GM15510 (cell line): ENCODE results near the gene POLE3.

ENCODE experiments used
- POLR2A ChIP-seq: IDR thresholded peaks from 3 replicates; pipeline ENCODE4 v1.6.1; 2011; ENCODE audit warnings: borderline replicate concordance; ENCODE audit not compliant: insufficient read length; ENCODE audit errors: extremely low read depth

The POLE3 gene

DNA sequence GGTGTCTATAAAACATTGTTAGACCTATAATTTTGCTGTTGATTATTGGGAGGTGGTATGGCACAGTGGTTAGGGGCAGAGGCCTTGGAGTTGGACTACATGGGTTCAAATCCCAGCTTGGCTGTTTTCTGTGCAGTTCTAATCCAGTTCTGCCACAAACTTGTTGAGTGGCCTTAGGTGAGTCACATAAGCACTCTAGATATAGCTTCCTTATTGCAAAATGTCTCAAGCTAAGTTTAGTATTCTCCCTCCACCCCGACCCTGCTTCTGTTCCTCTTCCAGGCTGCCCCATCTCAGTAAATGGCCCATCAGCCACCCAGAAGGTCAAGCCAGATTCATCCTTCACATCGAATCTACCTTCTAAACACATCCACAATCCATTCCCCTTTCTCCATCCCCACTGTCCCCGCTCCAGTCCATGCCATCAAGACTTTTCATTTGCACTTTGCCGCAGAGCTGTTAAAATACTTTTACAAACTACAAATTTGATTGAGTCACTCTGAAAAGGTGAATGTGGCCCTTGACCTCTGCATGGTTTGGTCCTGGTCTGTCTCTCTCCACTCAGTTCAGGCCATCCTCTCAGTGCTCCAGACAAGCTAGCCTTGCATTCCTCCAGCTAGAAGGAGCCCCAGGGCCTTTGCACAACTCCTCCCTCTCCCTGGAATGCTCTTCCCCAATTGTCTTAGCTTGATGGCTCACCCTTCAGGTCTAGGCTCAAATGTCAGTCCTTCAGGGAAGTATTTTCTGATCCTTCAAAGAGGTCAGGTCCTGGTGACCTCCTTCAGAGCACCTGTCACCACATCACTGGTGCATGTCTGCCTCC is 23.7 kb downstream of the POLE3 start:
- TF ChIP-seq POLR2A: no peak

DNA sequence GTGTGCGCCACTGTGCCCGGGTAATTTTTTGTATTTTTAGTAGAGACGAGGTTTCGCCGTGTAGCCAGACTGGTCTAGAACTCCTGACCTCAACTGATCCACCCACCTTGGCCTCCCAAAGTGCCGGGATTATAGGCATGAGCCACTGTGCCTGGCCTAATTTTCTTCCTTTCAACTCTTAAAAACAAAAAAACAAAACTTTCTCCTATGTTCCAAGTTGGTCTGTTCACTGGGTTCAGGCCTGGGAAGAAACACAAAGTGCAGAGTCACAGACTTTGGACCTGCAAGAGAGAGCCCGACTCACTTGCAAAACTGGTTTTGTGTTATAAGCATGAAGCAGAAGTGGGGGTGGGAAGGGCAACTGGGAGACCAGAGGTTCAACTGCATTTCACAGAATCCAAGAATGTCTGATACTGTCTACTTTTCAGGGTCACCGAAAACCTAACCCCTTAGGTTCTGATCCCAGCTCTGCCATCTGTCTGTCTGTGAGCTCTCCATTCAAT is 28.5 kb downstream of the POLE3 start:
- TF ChIP-seq POLR2A: no peak

DNA sequence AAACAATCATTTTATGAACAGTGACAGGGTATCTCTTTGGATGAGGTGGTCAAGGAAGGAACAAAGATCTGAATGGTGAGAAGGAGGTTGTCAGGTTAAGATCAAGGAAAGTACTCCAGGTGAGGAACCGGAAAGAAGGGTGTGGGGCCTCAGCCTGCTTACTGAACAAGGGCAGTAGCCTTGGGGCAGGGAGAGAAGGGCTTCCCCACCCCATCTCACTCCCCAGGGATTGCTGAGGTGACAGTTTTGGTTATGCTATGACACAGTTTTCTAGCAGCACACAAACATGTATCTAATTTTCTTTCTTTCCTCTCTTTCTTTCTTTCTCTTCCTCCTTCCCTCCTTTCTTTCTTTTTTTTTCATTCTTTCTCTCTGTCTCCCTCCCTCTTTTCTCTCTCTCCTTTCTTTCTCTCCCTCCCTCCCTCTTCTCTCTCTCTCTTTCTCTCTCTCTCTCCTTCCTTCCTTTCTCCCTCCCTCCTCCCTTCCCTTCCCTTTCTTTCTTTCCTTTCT is 29.6 kb downstream of the POLE3 start:
- no peak for TF ChIP-seq POLR2A

DNA sequence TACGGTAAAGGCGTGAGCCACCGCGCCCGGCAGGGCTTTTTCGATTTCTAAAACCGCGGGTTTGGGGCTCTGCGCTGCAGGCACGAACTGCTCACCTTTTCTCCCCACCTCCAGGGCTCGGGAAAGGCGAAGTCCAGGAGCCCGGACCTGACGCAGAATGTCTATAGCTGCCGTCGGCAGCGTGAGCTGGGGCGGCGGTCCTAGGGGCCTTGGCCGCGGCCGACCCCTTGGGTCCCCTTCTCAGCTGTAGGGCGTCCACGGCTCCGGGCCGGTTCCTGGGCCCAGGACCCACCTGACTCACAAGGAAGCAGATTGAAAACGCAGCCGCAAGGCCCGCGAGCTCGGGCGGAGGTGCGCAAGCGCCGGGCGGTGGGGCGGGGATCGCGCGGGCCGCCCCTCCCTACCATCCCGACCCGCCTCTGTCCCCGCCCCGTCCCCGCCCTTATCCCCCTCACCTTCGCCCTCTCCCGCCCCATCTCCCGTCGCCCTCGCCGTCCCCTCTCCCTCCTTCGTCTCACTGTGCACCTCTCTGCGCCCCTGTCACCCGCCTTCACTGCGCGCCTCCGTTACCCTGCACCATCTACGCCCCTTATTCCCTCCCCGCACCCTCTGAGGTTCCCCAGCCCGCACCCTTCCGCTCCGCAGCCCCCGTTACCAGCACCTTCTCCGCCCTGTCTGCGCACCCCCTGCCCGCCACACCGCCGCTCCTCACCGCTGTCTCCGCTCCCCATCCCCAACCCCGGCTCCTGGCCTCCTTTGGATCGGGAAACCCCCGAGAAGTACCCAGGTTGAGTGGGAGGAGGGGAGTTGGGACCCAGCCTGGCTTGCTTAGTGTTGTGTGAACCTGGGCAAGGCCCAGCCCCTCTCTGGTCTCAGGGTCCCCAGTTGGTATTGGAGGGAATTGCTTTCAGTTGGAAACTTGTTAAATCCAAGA is 33.6 kb downstream of the POLE3 start, which contains the start of gene HDHD3:
HDHD3 (minus strand) TSS at position 353 of the 934 bp plus-strand sequence. CDS start 2,632 bp downstream, outside the sequence.
- TF ChIP-seq POLR2A: peak; percentile 89

DNA sequence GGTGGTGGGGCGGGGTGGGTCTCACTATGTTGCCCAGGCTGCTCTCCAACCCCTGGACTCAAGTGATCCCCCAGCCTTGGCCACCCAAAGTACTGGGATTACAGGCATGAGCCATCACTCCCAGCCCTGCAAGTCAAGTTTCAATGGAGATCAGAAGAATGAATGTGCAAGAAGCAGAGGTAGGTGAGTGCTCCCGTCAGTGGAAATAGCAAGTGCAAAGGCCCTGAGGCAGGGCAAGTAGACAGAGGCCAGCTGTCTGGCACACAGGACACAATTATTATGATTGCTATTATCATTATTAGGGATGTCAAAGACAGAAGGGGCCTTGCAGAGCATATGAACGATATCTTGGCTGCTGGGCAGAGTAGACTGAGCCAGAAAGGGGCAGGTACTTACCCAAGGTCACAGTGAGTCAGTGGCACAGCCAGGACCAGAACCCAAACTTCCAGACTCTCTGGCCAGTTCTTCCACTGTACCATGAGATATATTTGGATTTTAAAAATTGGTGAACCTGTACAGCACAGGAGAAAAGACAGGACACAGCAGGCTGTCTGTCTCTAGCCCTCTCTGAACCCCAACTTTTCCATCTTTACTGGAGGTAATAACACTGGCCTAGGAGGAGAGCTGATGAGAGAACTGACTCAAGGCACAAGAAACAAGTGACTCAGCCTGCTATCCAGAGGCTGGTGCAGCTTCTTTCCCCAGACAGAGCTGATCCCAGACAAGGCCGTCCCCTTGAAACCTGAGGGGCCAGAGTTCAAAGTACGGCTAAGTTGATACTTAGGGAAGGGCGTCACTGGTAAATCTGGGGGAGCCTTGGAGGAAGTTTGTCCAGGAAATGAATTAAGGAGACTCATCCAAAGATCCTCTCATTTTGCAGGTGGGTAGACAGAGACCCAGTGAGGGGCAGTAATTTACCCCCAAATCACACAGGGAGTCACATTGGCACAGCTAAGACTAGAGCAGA is 35.1 kb downstream of the POLE3 start:
- no peak for TF ChIP-seq POLR2A

GRCh38 chr9:113373676-113374392 is 36.6 kb downstream of the POLE3 start:
- no peak for TF ChIP-seq POLR2A

- no peak for TF ChIP-seq POLR2A
Measured at GRCh38 chr9:113373256-113373655, 37.2 kb downstream of the POLE3 start.

DNA sequence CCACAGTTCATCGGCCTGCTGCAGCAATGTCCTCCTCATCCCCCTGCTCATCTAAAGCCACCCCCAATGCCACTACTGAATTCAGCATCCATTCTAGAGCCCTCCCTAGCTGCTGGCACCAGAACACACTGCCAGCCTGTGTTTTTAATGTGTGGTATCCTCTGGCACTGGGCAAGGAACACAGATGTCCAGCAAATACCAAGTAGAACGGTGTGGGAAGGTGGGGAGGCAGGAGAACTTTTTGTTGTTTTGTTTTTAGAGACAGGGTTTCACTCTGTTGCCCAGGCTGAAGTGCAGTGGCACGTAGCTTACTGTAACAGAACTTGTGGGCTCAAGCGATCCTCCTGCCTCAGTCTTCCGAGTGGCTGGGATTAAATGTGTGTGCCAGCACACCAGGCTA is 38.4 kb downstream of the POLE3 start:
- no peak for TF ChIP-seq POLR2A

DNA sequence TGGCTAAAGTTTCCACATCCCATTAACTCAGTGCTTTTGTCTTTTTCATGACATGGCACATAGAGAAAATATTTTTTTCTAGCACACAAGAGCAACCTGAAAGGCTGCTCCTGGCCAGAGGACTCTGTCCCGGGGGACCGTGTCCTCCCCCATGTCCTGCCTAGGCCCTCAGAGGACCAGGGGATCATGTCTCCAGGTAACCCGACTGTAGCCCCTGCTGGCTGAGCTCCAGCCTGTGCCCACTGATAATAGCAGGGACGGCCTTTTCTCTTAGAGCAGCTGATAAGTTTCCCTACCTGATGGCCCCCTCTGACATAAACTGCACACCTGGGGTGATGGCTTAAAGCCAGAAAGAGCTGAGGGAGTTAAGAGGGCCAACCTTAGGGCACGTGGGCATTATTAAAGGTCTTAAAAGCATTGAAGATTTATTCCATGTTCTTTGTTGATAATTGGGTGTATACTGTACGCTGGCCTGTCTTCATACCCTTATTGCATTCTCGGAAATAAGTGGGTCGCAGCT is 39.6 kb downstream of the POLE3 start:
- TF ChIP-seq POLR2A: no peak

GRCh38 chr9:113369855-113370140 is 40.7 kb downstream of the POLE3 start:
- no peak for TF ChIP-seq POLR2A

DNA sequence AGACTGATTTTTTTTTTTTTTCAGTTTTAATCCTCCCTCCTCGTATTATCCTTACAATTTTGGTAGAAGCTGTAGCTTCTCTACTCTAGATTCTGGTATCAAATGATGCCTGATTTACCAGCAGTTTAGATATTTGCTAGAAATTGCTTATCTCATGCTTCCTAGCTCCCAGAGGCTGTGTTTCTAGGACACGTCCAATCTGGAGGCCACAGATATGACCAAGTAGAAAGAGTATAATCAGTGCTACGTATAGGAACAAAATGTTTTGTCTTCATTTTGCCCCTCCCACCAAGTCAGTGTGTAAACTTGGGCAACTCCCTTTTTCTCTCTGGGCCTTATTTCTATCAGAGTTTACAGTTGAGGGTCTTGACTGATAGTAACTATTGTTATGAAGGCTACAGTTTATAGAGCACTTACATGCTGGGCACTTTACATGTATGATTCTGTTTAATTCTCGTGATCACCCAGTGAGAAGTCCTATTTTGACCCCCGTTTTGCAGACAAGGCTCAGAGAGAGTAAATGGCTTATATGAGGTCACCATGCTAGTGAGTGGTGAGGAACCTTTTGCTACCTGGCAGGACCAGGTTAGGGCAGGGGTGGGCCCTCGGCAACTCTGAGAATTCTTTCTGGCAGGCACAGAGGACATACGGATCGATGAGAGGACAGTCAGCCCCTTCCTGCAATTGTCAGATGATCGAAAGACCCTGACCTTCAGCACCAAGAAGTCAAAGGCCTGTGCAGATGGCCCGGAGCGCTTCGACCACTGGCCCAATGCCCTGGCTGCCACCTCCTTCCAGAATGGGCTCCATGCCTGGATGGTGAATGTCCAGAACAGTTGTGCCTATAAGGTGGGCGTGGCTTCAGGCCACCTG is 41.3 kb downstream of the POLE3 start:
- TF ChIP-seq POLR2A: no peak

DNA sequence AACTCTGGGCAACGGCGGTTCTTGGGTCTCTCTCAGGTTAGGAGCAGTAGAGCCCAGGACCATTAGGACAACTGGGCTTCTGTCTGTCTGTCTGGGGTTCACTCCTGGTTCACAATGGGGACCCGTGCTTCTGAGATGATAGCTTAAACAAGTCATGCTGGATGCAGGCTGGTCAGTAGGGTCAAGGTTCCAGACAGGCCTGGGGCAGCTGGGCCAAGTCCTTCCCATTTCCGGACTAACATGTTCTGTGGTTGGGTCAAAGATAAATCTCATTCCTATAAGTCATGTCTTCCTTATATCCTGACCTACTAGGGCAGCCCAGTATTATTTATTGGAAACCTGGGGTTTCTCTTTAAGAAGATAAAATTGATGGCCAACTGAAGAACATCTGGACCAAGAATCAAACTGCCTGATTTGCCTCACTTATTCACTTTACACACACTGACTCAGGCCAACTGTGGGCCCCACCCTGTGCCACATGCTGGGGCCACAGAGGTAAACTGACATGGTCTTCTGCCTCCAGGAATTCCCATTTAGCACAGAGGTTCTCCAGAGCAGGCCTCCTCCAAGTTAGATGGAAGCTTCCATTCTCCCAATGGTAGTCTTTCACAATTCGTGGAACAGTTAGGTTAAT is 42.0 kb downstream of the POLE3 start:
- TF ChIP-seq POLR2A: no peak
